Measurements from ENCODE around the gene TMPRSS5. TPM values are rescaled to one million over a fixed set of nuclear protein-coding genes. Genes with fewer than 3 reads are reported as not detected.

Gene TMPRSS5
- polyA plus RNA-seq, 1 donor from 2014 or later: 2.6 TPM

DNA sequence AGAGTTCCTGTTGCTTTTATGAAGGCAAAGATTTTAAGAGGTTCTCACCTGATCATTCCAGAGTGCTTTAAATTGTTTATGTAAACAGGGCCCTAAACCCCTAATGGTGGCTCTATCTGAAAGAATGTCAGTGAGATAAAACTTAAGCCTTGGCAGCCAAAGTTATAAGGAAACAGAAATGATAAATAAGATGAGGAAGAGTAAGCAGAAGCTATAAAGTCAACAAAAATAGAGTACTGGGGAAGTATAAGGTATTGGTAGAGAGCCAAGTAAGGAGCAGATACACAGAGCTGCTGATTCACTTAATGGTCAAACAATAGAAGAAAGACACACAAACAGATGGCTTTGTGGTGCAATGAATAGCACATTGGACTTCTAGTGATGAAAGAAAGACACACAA, 37.9 kb downstream of the TMPRSS5 start:
- no peaks in the 10 kb centered on the region for H3K36me3 ChIP-seq (ENCODE audit: insufficient read depth, low read length)
- H3K4me2 ChIP-seq (ENCODE audit: low read length): no peak overlapping the region
- H3K27me3 ChIP-seq (ENCODE audit: insufficient read depth, low read depth, low read length): no peaks in the 10 kb centered on the region
- H3K9me3 ChIP-seq (ENCODE audit: low read length): no peaks in the 10 kb centered on the region
- no peaks in the 10 kb centered on the region for H3K9me2 ChIP-seq (ENCODE audit: insufficient read depth, low read length)
- H3F3A ChIP-seq (ENCODE audit: insufficient read depth, low read length, poor library complexity, severe bottlenecking): no peaks in the 10 kb centered on the region
- no peak overlapping the region for H3K4me3 ChIP-seq (ENCODE audit: low read length)
- H3K27ac ChIP-seq (ENCODE audit: low read length): no peak overlapping the region
- no peak overlapping the region for H2AFZ ChIP-seq (ENCODE audit: low read depth, low read length)
- no peaks in the 10 kb centered on the region for H4K20me1 ChIP-seq (ENCODE audit: insufficient read depth)
- H3K9ac ChIP-seq (ENCODE audit: low read length): no peak overlapping the region
- no peaks in the 10 kb centered on the region for H3K79me2 ChIP-seq (replicated peaks; ENCODE audit: insufficient read depth, low read length)
- TF ChIP-seq MXI1 (conservative IDR thresholded peaks at IDR 0.05; ENCODE audit: poor library complexity, severe bottlenecking): no peak
- TF ChIP-seq EP300 (conservative IDR thresholded peaks at IDR 0.05; ENCODE audit: poor library complexity, severe bottlenecking): no peak
- TF ChIP-seq EZH2 (IDR thresholded peaks at IDR 0.05; ENCODE audit: borderline replicate concordance, insufficient read depth, low read length, poor library complexity, severe bottlenecking): no peak
- TF ChIP-seq TAF1 (IDR thresholded peaks at IDR 0.05; ENCODE audit: low read depth): no peak
- TF ChIP-seq, protein P1, sequence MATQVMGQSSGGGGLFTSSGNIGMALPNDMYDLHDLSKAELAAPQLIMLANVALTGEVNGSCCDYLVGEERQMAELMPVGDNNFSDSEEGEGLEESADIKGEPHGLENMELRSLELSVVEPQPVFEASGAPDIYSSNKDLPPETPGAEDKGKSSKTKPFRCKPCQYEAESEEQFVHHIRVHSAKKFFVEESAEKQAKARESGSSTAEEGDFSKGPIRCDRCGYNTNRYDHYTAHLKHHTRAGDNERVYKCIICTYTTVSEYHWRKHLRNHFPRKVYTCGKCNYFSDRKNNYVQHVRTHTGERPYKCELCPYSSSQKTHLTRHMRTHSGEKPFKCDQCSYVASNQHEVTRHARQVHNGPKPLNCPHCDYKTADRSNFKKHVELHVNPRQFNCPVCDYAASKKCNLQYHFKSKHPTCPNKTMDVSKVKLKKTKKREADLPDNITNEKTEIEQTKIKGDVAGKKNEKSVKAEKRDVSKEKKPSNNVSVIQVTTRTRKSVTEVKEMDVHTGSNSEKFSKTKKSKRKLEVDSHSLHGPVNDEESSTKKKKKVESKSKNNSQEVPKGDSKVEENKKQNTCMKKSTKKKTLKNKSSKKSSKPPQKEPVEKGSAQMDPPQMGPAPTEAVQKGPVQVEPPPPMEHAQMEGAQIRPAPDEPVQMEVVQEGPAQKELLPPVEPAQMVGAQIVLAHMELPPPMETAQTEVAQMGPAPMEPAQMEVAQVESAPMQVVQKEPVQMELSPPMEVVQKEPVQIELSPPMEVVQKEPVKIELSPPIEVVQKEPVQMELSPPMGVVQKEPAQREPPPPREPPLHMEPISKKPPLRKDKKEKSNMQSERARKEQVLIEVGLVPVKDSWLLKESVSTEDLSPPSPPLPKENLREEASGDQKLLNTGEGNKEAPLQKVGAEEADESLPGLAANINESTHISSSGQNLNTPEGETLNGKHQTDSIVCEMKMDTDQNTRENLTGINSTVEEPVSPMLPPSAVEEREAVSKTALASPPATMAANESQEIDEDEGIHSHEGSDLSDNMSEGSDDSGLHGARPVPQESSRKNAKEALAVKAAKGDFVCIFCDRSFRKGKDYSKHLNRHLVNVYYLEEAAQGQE (IDR thresholded peaks at IDR 0.05; ENCODE audit: borderline replicate concordance): no peak
- TF ChIP-seq CTCF (IDR thresholded peaks at IDR 0.05; ENCODE audit: poor library complexity, severe bottlenecking): no peak
- TF ChIP-seq SMC3 (conservative IDR thresholded peaks at IDR 0.05; ENCODE audit: poor library complexity): no peak
- TF ChIP-seq RAD21 (conservative IDR thresholded peaks at IDR 0.05): no peak
- TF ChIP-seq POLR2AphosphoS5 (IDR thresholded peaks at IDR 0.05): no peak

DNA sequence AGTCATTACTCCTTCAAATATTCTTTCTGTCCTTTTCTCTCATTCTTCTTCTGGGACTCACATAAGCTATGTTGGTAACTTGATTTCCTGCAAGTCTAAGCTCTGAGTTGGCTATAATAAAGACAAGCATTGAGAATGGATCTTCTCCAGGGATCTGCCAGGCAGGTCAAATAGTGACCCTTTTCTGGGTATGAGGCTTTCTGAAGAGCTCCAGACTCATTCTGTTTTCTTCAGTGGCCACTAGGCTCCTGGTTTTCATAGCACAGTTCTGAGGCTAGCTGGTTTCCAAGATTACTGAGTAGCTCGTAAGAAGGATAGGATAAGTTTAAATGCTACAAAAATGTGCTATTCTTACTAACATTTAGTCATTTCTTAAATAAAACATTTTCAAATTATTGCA, 38.3 kb downstream of the TMPRSS5 start:
- H3K27ac ChIP-seq (ENCODE audit: low read length): no peak overlapping the region
- H3F3A ChIP-seq (ENCODE audit: insufficient read depth, low read length, poor library complexity, severe bottlenecking): no peaks in the 10 kb centered on the region
- H4K20me1 ChIP-seq (ENCODE audit: insufficient read depth): no peaks in the 10 kb centered on the region
- H3K9me2 ChIP-seq (ENCODE audit: insufficient read depth, low read length): no peaks in the 10 kb centered on the region
- no peak overlapping the region for H2AFZ ChIP-seq (ENCODE audit: low read depth, low read length)
- no peaks in the 10 kb centered on the region for H3K79me2 ChIP-seq (replicated peaks; ENCODE audit: insufficient read depth, low read length)
- H3K4me2 ChIP-seq (ENCODE audit: low read length): no peak overlapping the region
- H3K9me3 ChIP-seq (ENCODE audit: low read length): no peaks in the 10 kb centered on the region
- no peak overlapping the region for H3K9ac ChIP-seq (ENCODE audit: low read length)
- H3K36me3 ChIP-seq (ENCODE audit: insufficient read depth, low read length): no peaks in the 10 kb centered on the region
- no peaks in the 10 kb centered on the region for H3K27me3 ChIP-seq (ENCODE audit: insufficient read depth, low read depth, low read length)
- TF ChIP-seq CTCF (IDR thresholded peaks at IDR 0.05; ENCODE audit: poor library complexity, severe bottlenecking) (no peak), TAF1 (IDR thresholded peaks at IDR 0.05; ENCODE audit: low read depth) (no peak), POLR2AphosphoS5 (IDR thresholded peaks at IDR 0.05) (no peak), EP300 (conservative IDR thresholded peaks at IDR 0.05; ENCODE audit: poor library complexity, severe bottlenecking) (no peak), MXI1 (conservative IDR thresholded peaks at IDR 0.05; ENCODE audit: poor library complexity, severe bottlenecking) (no peak), SMC3 (conservative IDR thresholded peaks at IDR 0.05; ENCODE audit: poor library complexity) (no peak), EZH2 (IDR thresholded peaks at IDR 0.05; ENCODE audit: borderline replicate concordance, insufficient read depth, low read length, poor library complexity, severe bottlenecking) (no peak), RAD21 (conservative IDR thresholded peaks at IDR 0.05) (no peak)
- TF ChIP-seq, protein P1 (IDR thresholded peaks at IDR 0.05; ENCODE audit: borderline replicate concordance): no peak
- H3K4me3 ChIP-seq (ENCODE audit: low read length): no peak overlapping the region
